Measurements from ENCODE around the gene ZNF516. TPM values are rescaled to one million over a fixed set of nuclear protein-coding genes. Genes with fewer than 3 reads are reported as not detected.

The ZNF516 gene
- total RNA-seq, 1 donor from 2014 or later = 12.3 TPM

DNA sequence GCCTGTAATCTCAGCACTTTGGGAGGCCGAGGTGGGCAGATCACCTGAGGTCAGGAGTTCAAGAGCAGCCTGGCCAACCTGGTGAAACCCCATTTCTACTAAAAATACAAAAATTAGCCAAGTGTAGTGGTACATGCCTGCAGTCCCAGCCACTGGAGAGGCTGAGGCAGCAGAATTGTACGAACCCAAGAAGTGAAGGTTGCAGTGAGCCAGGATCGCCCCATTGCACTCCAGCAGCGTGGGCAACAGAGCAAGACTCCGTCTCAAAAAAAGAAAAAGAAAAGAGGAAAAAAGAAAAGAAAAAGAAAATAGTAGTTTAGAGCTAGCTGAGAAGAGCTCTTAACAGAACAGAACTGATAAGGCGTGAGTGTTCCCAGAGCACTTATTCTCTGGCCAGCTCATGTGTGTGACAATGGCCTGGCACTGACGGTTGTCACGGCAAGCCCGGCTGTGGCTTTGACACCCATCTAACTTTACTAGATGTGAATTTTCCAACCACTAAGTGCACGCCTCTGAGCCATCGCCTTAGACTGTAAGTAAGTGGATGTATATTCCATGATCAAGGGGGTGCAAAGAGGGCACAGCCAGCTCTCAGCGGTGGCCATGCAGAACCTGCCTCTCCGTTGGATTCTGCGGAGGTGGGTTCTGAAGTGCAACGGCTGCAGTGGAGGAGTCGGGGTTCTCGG is 80.0 kb downstream of the ZNF516 start:
- DNase-seq (ENCODE audit: missing footprints) (no peak), ATAC-seq (peak; percentile 89)
- intact Hi-C loops (cut with DNase I) = no loop called here

DNA sequence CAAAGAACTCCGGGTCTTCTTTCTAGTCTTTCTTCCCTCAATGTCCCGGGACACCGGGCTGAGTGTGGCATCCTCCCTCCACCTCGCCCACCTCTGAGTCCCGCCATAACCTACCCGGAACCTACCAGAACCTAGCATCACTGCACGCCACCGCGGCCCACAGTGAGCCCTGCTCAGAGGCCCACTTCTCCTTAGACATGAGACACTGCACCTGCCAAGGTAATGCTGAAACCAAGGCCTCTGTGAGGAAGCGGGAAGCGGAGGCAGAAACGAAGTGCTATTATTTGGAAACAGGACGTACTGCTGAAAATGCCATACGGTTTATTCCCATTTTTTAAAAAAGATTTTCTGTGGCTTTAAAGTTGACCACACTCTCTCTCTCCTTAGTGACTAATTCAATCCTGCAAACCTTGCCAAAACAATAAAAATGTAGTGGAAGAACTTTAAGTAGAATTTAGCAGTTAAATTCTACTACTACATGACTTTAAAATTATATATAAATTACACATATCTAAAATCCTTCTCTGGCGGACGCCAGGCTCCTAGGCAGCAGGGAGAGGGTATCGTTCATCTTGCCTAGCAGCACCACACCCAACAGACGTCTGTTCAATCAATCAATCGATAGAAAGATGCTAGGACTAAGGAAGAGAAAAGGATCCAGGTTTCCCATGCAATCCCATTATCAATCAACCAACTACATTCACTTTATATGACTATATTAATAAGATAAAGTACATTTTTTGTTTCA is 82.0 kb downstream of the ZNF516 start:
- intact Hi-C loops (cut with DNase I) = no loop called here
- no peak for ATAC-seq
- no peak for DNase-seq (ENCODE audit: missing footprints)

DNA sequence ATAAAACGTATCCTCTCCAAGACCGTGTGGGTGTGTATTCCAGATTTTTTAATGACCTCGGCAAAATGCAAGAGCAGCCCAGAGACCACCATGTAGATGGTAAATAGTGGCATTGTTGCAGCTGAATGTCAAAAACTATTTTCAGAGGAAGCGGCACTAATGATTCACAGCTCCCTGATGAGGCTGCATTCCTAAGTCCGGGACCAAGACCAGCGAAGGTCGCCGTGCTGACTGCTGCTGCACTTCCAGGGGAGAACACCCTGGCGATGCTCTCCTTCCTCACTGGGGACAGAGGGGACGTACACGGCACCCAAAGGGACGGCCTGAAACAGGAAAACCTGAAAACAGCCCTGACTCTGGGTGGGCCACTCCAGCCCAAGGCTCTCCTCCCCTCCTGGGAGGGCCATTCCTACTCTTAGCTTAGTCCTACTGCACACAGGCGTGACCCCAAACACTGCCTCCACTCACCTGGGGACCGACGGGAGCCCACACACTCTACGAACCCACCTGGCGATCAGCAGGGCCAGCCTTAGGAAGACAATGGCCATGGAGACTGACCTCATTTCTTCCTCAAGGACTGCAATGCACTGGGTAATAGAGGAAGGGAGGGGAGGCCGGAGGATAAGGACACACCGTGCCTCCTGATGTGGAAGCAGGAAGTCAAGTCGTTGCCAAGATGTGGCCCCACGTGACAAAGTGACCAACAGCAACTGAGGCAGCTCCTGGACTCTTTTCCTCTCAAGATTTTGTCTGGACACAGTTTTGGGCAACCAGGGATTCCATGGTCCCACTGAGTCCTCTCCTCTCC is 82.8 kb downstream of the ZNF516 start:
- no peak for ATAC-seq

DNA sequence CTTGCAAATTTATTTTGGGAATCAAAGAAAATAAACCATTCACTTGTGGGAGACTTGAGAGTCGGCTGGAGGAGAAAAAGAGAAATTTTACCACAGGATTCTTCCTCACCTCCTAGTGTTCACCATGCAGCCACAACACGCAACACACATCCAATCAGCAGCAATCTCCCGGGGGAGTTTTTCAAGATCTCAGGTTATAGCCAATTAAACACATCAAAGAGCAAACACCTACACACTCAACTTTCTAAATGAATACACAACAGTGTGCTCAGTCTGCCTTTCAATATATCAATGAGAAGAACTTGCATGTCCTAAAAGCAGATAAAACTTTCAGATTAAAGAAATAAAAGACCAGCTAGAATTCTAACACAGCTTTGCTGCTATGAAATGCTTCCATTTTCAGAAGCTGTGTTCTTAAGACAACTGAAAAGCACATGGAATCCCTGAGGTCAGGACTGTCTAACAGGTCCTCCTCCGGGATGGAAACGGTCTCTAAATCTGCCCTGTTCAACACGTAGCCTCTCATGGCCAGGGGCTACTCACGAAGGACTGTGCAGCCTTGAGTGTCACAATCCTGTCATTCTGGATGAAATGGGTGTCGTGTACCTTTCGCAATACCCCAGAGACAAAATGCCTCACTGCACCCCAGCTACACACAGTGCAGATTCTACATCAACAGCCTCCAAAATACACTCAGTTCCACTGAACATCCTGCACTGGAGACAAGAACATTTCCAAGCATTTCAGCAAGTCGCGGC is 84.2 kb downstream of the ZNF516 start:
- ATAC-seq (no peak), DNase-seq (ENCODE audit: missing footprints) (no peak)
- intact Hi-C loops (cut with DNase I) = no loop called here

More for the DNA sequence above, 82.8 kb downstream of the ZNF516 start:
- DNase-seq (ENCODE audit: missing footprints) = no peak
- intact Hi-C loops (cut with DNase I) = no loop called here

DNA sequence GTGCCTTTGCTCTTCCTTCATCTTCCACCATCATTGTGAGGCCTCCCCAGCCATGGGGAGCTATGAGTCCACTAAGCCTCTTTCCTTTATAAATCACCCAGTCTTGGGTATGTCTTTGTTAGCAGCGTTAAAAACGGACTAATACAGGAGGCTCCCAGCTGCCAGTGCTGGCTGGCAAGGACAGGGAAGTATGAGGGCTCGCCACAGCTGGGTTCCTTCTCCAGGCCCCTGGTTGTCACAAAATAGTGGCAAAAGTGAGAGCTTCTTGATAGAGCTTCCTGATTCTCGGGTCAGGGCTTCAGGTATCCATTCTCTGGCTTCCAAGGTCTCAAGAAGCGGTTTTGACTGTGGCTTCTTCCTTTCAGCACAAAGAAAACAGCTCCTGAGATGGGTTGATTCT is 85.0 kb downstream of the ZNF516 start:
- ATAC-seq = no peak
- peak; percentile 68 for DNase-seq (ENCODE audit: missing footprints)
- intact Hi-C loops (cut with DNase I) = no loop called here

DNA sequence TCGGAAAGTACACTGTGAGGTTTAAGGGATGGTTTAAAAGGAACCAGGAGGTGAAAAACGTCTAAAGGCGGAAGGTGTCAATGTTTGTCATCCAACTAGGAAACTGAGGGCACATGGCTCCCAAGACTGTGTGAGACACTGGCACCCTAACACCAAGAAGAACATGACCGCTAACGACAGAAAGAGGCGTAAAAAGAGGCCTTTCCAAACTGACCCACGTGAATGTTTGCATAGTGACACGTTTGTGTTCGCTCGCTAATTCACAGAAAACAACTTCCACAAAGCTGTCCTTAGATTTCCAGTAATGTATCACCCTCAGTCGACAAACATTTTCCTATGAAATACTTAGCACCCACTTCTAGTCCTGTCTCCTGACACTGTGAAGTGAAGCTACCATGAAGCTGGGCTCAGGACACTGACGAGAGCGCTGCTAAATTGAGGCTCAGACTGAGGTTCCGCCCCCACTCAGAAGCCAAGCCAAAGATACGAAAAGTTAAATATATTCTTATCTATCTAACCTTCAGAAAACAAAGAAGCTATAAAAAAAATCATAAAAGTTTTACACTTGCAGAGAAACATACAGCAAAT is 86.5 kb downstream of the ZNF516 start:
- ATAC-seq = no peak
- intact Hi-C loops (cut with DNase I) = loop anchor here (5.0 kb wide), 1 partner anchor 84 kb away; no protein-coding TSS in a partner anchor
- DNase-seq (ENCODE audit: missing footprints) = no peak

DNA sequence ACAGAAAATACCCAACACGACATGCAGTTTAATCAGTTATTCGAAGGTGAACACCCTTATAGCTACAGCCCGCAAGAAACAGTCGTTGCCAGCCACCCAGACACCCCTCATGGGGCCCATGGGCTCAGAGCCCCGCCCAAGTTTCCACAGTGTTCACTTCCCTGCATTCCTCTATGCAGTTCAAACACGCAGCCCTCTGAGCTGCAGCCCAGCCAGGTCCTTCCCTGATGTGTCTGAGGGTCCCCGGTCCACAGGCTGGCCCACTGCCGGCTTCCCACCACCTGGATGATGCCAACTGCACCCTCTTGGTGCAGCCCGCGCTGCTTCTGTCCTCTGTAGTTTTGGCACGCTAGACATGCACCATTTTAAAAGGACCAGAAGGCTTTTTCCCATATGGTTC is 87.4 kb downstream of the ZNF516 start:
- ATAC-seq (no peak), DNase-seq (ENCODE audit: missing footprints) (no peak)
- intact Hi-C loops (cut with DNase I) = loop anchor here (5.0 kb wide), 1 partner anchor 85 kb away; no protein-coding TSS in a partner anchor

DNA sequence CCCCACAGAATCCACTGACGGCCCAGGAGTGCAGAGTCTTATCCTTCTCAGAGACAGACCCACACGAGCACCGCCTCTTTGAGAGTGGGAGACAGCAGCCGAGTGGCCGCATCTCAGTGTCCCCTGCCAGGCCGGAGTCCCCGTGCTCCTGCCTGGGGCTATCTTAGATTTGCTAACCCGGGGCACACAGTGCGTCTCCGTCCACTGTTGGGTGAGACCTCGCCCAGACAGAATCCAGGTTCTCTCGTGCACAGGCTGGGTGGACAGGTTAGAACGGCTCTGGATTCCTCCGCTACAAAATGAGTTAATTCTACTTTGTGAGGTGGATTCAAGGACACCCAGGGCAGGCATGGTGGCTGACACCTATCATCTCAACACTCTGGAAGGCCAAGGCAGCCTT is 88.3 kb downstream of the ZNF516 start:
- DNase-seq (ENCODE audit: missing footprints) = no peak
- intact Hi-C loops (cut with DNase I) = loop anchor here (5.0 kb wide), 1 partner anchor 86 kb away; no protein-coding TSS in a partner anchor
- ATAC-seq = no peak

DNA sequence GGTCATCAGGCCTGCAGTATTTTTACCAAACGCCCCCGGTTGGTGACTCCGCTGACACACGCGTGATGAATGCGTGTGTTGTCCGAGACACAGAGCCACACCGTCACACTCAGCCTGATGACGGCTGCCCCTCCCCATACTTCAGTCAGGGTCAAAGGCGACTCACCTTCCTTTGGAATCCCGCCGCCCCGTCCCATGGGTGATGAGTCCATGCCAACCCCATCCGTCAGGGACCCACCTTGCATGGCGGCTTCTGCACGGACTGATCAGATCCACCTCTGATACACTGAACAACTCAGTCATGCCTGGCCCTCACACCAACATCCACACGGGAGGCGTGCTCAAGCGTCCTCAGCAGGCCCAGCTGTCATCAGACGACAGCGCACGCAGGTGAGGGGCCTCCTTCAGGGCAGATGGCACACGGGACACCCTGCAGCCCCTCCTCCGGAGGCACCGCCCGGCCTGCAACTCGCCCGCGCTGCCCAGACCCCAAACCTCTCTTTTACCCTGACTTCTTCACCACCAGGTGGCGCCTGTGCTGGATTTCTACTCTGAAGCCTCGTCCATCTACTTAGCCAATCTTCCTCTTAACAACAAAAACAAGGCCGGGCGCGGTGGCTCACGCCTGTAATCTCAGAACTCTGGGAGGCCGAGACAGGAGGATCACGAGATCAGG is 89.2 kb downstream of the ZNF516 start:
- DNase-seq (ENCODE audit: missing footprints) = peak; percentile 73

DNA sequence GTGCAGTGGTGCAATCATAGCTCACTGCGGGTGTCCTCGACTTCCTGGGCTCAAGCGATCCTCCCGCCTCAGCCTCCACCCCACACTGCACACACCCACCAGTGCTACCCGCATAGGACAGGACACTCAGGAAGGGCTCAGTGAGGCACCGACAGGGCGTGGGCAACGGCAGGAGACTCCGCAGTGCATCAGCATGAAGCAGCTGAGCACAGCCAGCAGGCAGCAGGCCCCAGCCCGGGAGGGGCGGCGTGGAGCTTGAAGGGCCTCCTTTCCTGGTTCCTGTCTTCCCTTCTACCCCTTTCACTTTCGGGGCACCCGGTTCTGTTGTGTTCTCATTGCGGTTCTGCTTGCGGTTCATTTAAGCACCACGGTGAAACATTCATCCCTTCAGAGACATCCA is 89.8 kb downstream of the ZNF516 start:
- ATAC-seq = no peak
- no peak for DNase-seq (ENCODE audit: missing footprints)
- intact Hi-C loops (cut with DNase I) = loop anchor here (5.0 kb wide), 1 partner anchor 87 kb away; no protein-coding TSS in a partner anchor

More for the DNA sequence above, 89.2 kb downstream of the ZNF516 start:
- intact Hi-C loops (cut with DNase I) = loop anchor here (5.0 kb wide), 1 partner anchor 86 kb away; no protein-coding TSS in a partner anchor
- peak; percentile 35 for ATAC-seq

DNA sequence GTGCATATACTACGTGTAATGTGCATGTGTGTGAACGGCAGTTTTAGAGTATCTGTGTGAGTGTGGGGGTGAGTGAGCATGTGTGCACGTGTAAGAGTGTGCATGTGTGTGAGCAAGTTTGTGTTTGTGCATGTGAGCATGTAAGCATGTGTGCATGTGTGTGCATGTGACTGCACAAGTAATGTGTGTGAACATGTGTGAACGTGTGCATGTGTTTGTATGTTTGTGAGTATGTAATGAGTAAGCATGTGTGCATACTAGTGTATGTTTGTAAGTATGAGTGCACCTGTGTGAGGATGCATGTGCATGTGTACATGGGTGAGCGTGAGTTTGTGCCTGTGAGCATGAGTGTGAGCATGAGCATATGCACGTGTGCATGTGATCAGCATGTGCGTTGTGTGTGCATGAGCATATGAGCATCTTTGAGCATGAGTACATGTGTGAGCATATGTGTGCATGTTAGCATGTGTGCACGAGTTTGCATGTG is 90.7 kb downstream of the ZNF516 start:
- DNase-seq (ENCODE audit: missing footprints) = no peak
- intact Hi-C loops (cut with DNase I) = no loop called here

DNA sequence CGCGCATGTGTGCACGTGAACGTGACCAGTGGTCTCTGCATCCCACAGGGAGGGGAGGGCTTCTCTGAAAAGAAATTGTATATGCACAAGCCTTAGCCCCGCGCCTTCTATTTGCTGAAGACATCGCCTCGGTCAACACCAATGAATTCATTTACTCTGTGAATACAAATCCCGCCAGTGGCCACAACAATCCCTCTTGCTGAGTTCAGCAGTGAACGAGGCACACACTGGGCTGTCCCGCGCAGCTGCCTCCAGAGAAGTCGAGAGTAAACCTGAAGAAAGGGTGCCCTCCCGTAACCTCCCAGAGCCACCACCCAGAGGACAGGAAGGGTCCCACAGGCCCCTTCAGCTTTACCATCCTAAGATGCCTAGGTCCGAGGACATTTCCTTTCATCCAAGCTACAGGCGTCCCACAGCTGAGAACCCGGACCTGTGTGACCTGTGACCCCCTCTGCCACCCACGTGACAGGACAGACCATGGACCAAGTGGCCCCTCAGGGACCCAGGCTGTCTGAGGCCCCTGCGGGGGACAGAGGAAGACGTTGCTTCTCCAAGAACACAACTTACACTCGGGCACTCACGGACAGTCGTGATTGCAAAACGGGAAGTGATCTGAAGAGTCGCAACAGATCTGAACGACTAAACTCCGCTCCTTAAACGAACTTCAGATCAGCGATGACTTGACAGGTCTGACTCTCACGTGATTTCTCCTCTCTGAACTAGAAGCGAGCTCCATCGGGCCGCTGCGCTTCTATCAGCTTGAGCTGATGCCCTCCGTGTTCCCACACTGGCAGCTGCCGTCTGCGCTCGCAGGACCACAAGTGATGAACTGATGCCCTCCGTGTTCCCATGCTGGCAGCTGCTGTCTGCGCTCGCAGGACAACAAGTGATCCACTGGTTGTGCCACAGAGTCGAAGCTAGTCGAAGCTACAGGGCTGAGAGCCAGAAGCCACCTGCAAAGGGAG is 92.7 kb downstream of the ZNF516 start:
- ATAC-seq = no peak
- intact Hi-C loops (cut with DNase I) = no loop called here
- DNase-seq (ENCODE audit: missing footprints) = peak; percentile 67

More for the DNA sequence above, 90.7 kb downstream of the ZNF516 start:
- no peak for ATAC-seq

DNA sequence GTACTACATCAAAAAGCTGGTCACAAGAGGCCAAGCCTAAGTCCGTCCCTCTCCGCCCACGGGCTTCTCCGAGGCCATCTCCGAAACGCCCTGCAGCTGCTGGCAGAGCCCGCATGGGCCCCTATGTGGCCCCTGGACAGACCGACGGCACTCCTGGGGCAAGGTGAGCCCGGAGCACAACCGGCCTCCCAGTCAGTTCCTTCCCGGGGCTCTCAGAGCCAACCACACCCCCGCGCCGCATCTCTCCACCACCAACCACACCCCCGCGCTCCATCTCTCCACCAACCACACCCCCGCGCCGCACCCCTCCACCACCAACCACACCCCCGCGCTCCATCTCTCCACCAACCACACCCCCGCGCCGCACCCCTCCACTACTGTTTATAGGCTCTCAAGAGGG is 93.5 kb downstream of the ZNF516 start:
- DNase-seq (ENCODE audit: missing footprints) (no peak), ATAC-seq (peak; percentile 67)
- intact Hi-C loops (cut with DNase I) = no loop called here

DNA sequence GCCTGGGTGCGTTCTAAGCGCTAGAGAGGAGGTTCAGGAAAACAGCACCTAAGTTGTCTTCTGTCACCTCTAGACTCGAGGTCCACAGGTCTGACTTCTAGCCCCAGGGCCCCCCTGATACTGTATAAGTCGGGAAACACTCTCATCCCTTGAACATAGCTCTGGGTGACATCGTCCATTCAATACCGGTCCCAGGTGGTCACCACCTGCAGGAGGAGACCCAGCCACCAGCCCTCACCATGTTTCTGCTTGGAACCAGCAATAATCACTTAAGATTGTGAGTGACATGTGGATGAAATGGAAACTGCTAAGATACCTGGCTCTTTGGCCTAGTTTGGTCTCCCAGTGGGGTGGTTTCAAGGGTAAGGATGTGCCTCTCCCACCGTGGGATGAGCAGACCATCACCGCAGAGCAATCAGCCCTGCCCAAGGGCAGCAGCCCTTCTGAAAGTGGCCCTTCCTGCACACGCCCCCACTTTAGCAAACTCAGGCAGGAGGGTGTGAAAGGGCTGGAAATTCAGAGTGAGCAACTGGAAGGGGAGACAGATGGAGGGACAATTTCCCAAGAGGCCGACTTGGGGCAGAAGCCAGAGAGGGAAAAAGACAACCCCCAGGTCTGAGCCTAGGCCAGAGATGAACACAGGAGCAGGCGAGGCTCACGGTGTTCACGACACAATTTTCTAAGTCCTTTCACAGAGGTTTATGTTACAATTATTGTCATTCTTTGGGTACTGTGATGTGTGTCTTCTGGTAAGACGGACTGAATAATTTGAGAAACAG is 95.2 kb downstream of the ZNF516 start:
- no peak for ATAC-seq
- no peak for DNase-seq (ENCODE audit: missing footprints)
- intact Hi-C loops (cut with DNase I) = loop anchor here (1.0 to 2.0 kb wide), 3 partner anchors 221 to 309 kb away; no protein-coding TSS in a partner anchor

DNA sequence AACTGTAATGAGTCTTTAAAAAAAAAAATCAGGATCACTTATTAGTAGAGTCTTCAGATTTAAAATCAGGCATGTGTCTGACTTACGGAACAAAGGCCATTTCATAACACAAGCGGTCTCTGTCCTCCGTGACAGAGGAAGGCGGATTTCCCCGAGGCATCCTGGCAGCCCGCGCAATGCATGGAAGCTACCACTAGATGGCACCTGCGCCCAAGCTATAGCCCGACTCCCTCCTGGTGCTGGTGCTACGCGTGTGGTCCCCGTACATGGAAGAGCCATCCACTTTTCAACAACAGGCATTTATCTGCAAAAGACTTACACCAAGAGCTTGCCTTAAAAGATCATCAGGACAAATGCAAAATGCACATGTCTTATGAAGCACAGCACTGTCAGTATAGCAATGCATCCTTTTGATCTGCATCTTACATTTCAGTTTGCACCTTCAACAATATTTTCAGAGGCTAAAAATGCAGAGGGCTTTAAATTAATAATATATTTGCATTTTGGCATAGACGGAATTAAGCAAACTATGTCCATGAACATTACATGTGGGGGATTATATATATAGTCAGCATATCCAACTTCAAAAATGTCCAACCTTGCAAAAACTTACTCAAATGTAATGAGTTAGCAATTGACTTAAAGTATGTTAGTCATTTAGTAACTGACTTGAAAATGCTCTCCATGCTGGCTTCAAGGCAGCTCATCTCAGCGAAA is 96.0 kb downstream of the ZNF516 start:
- ATAC-seq = peak; percentile 92
- intact Hi-C loops (cut with DNase I) = loop anchor here (1.0 to 2.0 kb wide), 3 partner anchors 222 to 310 kb away; no protein-coding TSS in a partner anchor
- DNase-seq (ENCODE audit: missing footprints) = peak; percentile 93
